ENCODE results near the gene ABRACL.
"Not testable (repeated sequence)": the region's sequence is repeated elsewhere in the genome, so short reads cannot be mapped to it uniquely, and the experiment has no call there.

The ABRACL gene

GRCh38 chr6:138991206-138991605, 37.3 kb upstream of the ABRACL start:
- no peak overlapping the region for H3K27ac ChIP-seq (ENCODE audit: low read depth, low read length, poor library complexity, severe bottlenecking)
- H3K79me2 ChIP-seq (ENCODE audit: insufficient read depth, low read length): no peaks in the 10 kb centered on the region
- H4K20me1 ChIP-seq (ENCODE audit: insufficient read depth, low read length): 0 out of 2 replicates have a peak, but pooled peaks cover 2% of the 10 kb centered on the region
- H3K9me2 ChIP-seq (ENCODE audit: low read depth, low read length): no peaks in the 10 kb centered on the region
- no peak overlapping the region for H3K4me3 ChIP-seq (ENCODE audit: low read depth, low read length, poor library complexity, severe bottlenecking)
- H3K27me3 ChIP-seq (ENCODE audit: insufficient read depth, low read length): no peaks in the 10 kb centered on the region
- H3F3A ChIP-seq (ENCODE audit: insufficient read depth, low read length): no peaks in the 10 kb centered on the region
- no peak overlapping the region for H2AFZ ChIP-seq (ENCODE audit: low read length)
- H3K4me2 ChIP-seq (ENCODE audit: low read length): no peak overlapping the region
- no peak overlapping the region for H3K9ac ChIP-seq (ENCODE audit: low read length)
- H3K36me3 ChIP-seq (ENCODE audit: insufficient read depth, low read length): no peaks in the 10 kb centered on the region
- H3K4me1 ChIP-seq (ENCODE audit: insufficient read depth, low read length, severe bottlenecking): peaks cover 16% of the 10 kb centered on the region
- H3K9me3 ChIP-seq (ENCODE audit: low read length): no peaks in the 10 kb centered on the region
- TF ChIP-seq CTCF (IDR thresholded peaks at IDR 0.05; ENCODE audit: low read length) (no peak), EZH2 (IDR thresholded peaks at IDR 0.05; ENCODE audit: borderline replicate concordance, low read length) (no peak)

GRCh38 chr6:138992965-138993364, 35.6 kb upstream of the ABRACL start:
- not testable (repeated sequence) for H3F3A ChIP-seq (ENCODE audit: insufficient read depth, low read length); H3K79me2 ChIP-seq (ENCODE audit: insufficient read depth, low read length); H3K4me1 ChIP-seq (ENCODE audit: insufficient read depth, low read length, severe bottlenecking); H3K36me3 ChIP-seq (ENCODE audit: insufficient read depth, low read length); H3K9ac ChIP-seq (ENCODE audit: low read length); H3K27me3 ChIP-seq (ENCODE audit: insufficient read depth, low read length); H3K9me3 ChIP-seq (ENCODE audit: low read length); H2AFZ ChIP-seq (ENCODE audit: low read length); H4K20me1 ChIP-seq (ENCODE audit: insufficient read depth, low read length); H3K27ac ChIP-seq (ENCODE audit: low read depth, low read length, poor library complexity, severe bottlenecking); H3K4me3 ChIP-seq (ENCODE audit: low read depth, low read length, poor library complexity, severe bottlenecking); H3K4me2 ChIP-seq (ENCODE audit: low read length); H3K9me2 ChIP-seq (ENCODE audit: low read depth, low read length)

GRCh38 chr6:138993410-138993809, 35.1 kb upstream of the ABRACL start:
- H4K20me1 ChIP-seq (ENCODE audit: insufficient read depth, low read length); H3K4me2 ChIP-seq (ENCODE audit: low read length); H2AFZ ChIP-seq (ENCODE audit: low read length); H3K27ac ChIP-seq (ENCODE audit: low read depth, low read length, poor library complexity, severe bottlenecking); H3K4me3 ChIP-seq (ENCODE audit: low read depth, low read length, poor library complexity, severe bottlenecking); H3K9ac ChIP-seq (ENCODE audit: low read length); H3K4me1 ChIP-seq (ENCODE audit: insufficient read depth, low read length, severe bottlenecking); H3K79me2 ChIP-seq (ENCODE audit: insufficient read depth, low read length); H3F3A ChIP-seq (ENCODE audit: insufficient read depth, low read length); H3K9me3 ChIP-seq (ENCODE audit: low read length); H3K27me3 ChIP-seq (ENCODE audit: insufficient read depth, low read length); H3K36me3 ChIP-seq (ENCODE audit: insufficient read depth, low read length); H3K9me2 ChIP-seq (ENCODE audit: low read depth, low read length): not testable (repeated sequence)

GRCh38 chr6:138996524-138996923, 32.0 kb upstream of the ABRACL start:
- no peaks in the 10 kb centered on the region for H3K4me1 ChIP-seq (ENCODE audit: insufficient read depth, low read length, severe bottlenecking)
- no peaks in the 10 kb centered on the region for H3K9me3 ChIP-seq (ENCODE audit: low read length)
- H3K79me2 ChIP-seq (ENCODE audit: insufficient read depth, low read length): no peaks in the 10 kb centered on the region
- no peaks in the 10 kb centered on the region for H3K9me2 ChIP-seq (ENCODE audit: low read depth, low read length)
- no peaks in the 10 kb centered on the region for H3F3A ChIP-seq (ENCODE audit: insufficient read depth, low read length)
- H3K36me3 ChIP-seq (ENCODE audit: insufficient read depth, low read length): no peaks in the 10 kb centered on the region
- TF ChIP-seq CTCF (IDR thresholded peaks at IDR 0.05; ENCODE audit: low read length) (no peak), EZH2 (IDR thresholded peaks at IDR 0.05; ENCODE audit: borderline replicate concordance, low read length) (no peak)
- no peak overlapping the region for H3K4me3 ChIP-seq (ENCODE audit: low read depth, low read length, poor library complexity, severe bottlenecking)
- H3K27me3 ChIP-seq (ENCODE audit: insufficient read depth, low read length): no peaks in the 10 kb centered on the region
- H4K20me1 ChIP-seq (ENCODE audit: insufficient read depth, low read length): no peaks in the 10 kb centered on the region
- H3K27ac ChIP-seq (ENCODE audit: low read depth, low read length, poor library complexity, severe bottlenecking): no peak overlapping the region
- no peak overlapping the region for H3K9ac ChIP-seq (ENCODE audit: low read length)
- no peak overlapping the region for H2AFZ ChIP-seq (ENCODE audit: low read length)
- no peak overlapping the region for H3K4me2 ChIP-seq (ENCODE audit: low read length)
